Myometrial cell (primary cell): Measurements from ENCODE around the gene AURKB. TPM values are rescaled to one million over a fixed set of nuclear protein-coding genes. Genes with fewer than 3 reads are reported as not detected.

Source experiments
- total RNA-seq: library from RNA; depleted of rRNA; stranded (reverse); fragments of >200 nt; gene quantifications from 2 replicates; pipeline ENCODE4 v1.2.3, GENCODE V29; 2015

Gene AURKB
- total RNA-seq = 48.0 and 50.5 TPM in 2 replicates

GRCh38 chr17:8209907-8210760, at the start of gene AURKB:
Gene AURKB (minus strand): TSS chr17:8210575. CDS start chr17:8210224, 351 bp downstream.

DNA sequence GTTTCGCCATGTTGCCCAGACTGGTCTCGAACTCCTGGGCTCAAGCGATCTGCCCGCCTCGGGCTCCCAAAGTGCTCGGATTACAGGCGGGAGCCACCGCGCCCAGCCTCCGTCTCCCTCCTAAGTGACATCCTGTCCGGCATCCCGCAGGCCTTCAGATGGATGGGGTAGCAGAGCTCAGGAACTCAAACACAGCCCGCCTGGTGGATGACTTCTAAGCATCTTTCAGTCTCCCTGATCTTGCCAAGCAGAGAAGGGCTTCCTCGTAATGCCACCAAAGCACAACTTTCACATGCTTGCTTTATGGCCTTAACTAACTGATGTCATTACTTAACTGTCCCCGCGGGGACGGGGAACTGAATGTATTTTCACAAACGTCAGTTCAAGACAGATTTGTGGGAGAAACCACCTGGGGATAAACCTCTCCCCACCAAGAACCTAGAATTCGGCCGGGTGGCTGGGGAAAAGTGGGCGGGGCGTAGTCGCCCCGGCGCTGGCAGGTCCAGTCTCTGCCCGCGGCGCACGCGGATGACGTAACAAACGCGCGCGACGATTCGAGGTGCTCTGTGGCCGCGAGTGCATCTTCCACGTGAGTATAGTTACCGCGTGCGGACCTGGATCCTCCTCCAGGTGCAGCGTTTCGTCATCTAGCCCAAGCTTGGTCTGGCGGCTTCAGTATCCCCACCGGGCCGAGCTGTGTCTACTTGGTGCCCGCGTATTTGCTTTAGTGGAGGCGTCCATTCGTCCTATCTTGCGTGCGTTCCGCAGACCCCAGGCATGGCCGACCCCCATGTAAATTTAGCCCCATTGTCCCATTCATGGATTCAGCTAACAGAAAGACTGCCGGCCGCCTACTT, 38.6 kb upstream of the AURKB start, which contains the start of gene PFAS:
Gene PFAS, plus strand, starts transcription at position 539 of the 857 bp plus-strand sequence. CDS start 4,649 bp downstream, outside the sequence.

DNA sequence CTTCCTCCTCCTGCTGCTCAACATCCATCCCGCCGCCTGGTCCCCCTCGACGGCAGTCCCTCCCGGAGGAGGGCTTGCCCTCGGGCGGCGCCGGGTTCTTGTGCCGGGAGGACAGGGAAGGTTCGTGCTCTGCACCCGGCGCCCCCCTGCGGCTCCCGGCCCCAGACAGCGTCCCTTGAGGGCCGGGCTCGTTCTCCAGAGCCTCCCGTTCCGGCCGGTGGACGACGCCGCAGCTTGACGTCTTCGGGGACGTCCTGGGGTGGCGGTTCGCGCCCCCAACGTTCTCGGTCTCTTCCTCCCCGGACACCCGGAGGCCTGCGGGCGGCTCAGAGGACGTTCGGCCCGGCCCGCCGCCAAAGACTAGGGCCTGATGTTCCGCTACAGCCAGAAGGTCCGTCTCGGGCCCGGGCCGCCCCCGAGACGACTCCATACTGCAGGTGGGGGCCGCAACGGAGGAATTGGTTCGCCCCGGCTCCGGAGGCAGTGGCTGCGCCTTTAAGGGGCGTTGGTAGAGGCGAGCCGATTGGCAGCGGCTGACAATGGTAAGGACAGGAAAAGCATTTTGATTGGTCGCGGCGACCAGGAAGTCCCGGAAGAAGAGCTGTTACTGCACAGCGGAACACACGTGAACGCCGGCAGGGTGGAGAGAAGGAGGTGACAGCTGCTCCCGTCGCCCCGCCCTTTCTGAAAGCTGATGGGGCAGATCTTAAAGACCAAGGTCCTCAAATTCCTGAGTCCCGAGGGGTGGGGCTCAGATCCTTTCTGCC, 20.5 kb downstream of the AURKB start, which contains the start of gene BORCS6:
Gene BORCS6, minus strand, starts transcription at position 470 of the 767 bp plus-strand sequence. Its CDS starts 40 bp downstream, at position 430.

GRCh38 chr17:8176197-8176940, 34.0 kb downstream of the AURKB start, which contains the start of gene TMEM107:
Gene TMEM107 (minus strand): TSS chr17:8176380. CDS start chr17:8176286, 94 bp downstream.

GRCh38 chr17:8162233-8162996, 48.0 kb downstream of the AURKB start, which contains the start of gene VAMP2:
Gene VAMP2 (minus strand): TSS chr17:8162948. CDS start chr17:8162879, 69 bp downstream.

Other genes starting within 250 kb of the AURKB start
- 0.89 and 1.4 TPM in 2 replicates for gene GUCY2D, start 208.0 kb downstream of the AURKB start, total RNA-seq
- gene ALOX15B, start 171.5 kb downstream of the AURKB start, total RNA-seq = 0.18 and 0.29 TPM in 2 replicates
- not detected in 2 replicates for gene ALOX12B, start 122.9 kb downstream of the AURKB start, total RNA-seq
- gene ALOXE3, start 92.1 kb downstream of the AURKB start, total RNA-seq = 0.29 TPM in 1 of 2 replicates, not detected in the other
- gene HES7, start 86.5 kb downstream of the AURKB start, total RNA-seq = 2.0 TPM in 1 of 2 replicates, not detected in the other
- 30.0 and 52.5 TPM in 2 replicates for gene PER1, start 58.2 kb downstream of the AURKB start, total RNA-seq
- 4.0 and 6.2 TPM in 2 replicates for gene VAMP2, start 47.6 kb downstream of the AURKB start, total RNA-seq
- gene TMEM107, start 34.2 kb downstream of the AURKB start, total RNA-seq = 45.3 and 62.9 TPM in 2 replicates
- 12.1 and 16.7 TPM in 2 replicates for gene BORCS6, start 20.4 kb downstream of the AURKB start, total RNA-seq
- gene CTC1, start 37.5 kb upstream of the AURKB start, total RNA-seq = 2.3 and 4.0 TPM in 2 replicates
- gene PFAS, start 38.7 kb upstream of the AURKB start, total RNA-seq = 45.9 and 77.3 TPM in 2 replicates
- gene RANGRF, start 78.1 kb upstream of the AURKB start, total RNA-seq = 26.8 and 42.9 TPM in 2 replicates
- 3.0 and 13.5 TPM in 2 replicates for gene SLC25A35, start 84.8 kb upstream of the AURKB start, total RNA-seq
- gene ARHGEF15, start 99.7 kb upstream of the AURKB start, total RNA-seq = not detected in 2 replicates
- gene ODF4, start 129.3 kb upstream of the AURKB start, total RNA-seq = not detected in 2 replicates
- 2,942 and 3,085 TPM in 2 replicates for gene RPL26, start 172.6 kb upstream of the AURKB start, total RNA-seq
- not detected in 2 replicates for gene RNF222, start 187.3 kb upstream of the AURKB start, total RNA-seq
- gene NDEL1, start 225.3 kb upstream of the AURKB start, total RNA-seq = 58.8 and 61.7 TPM in 2 replicates